ENCODE measurements around the gene EXD1. TPM values are rescaled to one million over a fixed set of nuclear protein-coding genes. Genes with fewer than 3 reads are reported as not detected.

Gene EXD1
- total RNA-seq, 1 donor from 2014 or later: not detected

DNA sequence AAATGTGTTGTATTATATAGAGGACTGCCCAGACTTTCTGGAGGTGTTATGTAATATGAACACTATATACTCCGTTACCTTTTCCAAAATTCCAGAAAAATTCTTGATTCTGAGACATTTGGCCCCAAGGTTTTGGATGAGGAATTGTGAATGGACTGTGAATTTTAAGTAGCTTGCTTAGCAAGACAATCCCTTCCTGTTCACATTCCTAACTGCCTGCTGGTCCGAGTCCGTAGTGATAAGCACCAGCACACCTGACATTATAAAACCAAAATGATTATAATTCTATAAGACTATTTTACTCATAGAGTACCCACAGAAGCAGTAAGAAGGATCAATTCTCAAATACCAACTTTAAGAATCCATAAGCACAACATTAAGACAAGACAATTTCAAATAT lies 11.2 kb downstream of the EXD1 start:
- Mint-ChIP-seq H3K9me3 (no peaks in the 10 kb centered on the region), H3K27ac (no peak overlapping the region), H3K4me3 (no peak overlapping the region), H3K4me1 (no peaks in the 10 kb centered on the region), H3K36me3 (no peaks in the 10 kb centered on the region), H3K27me3 (ENCODE audit: low read depth) (peaks cover 29% of the 10 kb centered on the region)
- no peak for DNase-seq (ENCODE audit: low spot score in 2 of 2, unreplicated experiment in 2 of 2)
- TF ChIP-seq, protein P1, sequence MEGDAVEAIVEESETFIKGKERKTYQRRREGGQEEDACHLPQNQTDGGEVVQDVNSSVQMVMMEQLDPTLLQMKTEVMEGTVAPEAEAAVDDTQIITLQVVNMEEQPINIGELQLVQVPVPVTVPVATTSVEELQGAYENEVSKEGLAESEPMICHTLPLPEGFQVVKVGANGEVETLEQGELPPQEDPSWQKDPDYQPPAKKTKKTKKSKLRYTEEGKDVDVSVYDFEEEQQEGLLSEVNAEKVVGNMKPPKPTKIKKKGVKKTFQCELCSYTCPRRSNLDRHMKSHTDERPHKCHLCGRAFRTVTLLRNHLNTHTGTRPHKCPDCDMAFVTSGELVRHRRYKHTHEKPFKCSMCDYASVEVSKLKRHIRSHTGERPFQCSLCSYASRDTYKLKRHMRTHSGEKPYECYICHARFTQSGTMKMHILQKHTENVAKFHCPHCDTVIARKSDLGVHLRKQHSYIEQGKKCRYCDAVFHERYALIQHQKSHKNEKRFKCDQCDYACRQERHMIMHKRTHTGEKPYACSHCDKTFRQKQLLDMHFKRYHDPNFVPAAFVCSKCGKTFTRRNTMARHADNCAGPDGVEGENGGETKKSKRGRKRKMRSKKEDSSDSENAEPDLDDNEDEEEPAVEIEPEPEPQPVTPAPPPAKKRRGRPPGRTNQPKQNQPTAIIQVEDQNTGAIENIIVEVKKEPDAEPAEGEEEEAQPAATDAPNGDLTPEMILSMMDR (IDR thresholded peaks at IDR 0.05; ENCODE audit: unreplicated experiment): no peak

DNA sequence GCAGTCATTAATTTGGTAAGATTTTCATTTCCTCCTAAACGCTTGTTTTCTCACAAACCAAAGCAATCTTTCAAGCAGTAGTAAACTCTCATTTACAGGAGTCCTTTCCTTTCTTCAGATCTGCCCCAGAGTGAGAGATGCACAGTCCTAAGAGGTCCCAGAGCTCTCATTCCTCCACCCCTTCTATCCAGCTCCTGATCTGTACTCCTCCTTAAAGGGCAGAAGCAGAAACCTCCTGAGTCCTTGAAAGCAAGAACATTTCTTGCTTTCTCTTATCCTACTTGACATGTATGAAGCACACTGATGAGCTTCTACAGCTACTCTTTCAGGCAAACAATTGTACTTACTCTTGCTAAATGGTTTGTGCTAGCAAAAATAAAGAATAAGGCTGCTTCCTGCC lies 11.7 kb downstream of the EXD1 start:
- Mint-ChIP-seq H3K4me1 (no peaks in the 10 kb centered on the region), H3K36me3 (no peaks in the 10 kb centered on the region), H3K4me3 (no peak overlapping the region), H3K27me3 (ENCODE audit: low read depth) (peaks cover 29% of the 10 kb centered on the region), H3K27ac (no peak overlapping the region), H3K9me3 (no peaks in the 10 kb centered on the region)
- TF ChIP-seq, protein P1 (IDR thresholded peaks at IDR 0.05; ENCODE audit: unreplicated experiment): no peak
- no peak for DNase-seq (ENCODE audit: low spot score in 2 of 2, unreplicated experiment in 2 of 2)

DNA sequence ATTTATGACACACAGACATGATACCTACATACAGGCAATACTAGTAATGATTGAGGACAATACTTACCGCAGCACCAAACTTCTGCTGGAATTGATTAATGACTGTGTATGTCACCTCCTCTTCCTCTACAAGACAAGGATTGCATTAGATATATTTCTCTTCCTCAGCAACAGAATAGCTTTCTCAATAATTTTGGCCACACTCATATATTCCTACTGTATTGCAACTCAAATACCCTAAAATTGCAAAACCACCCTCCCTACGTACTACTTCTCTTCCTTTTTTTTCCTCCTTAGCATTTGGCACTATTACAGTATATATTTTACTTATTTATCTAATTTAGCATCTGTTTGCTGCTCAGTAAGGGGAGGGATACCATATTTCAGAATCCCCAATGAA lies 14.8 kb downstream of the EXD1 start:
- H3K4me3 Mint-ChIP-seq: no peak overlapping the region
- no peaks in the 10 kb centered on the region for H3K9me3 Mint-ChIP-seq
- DNase-seq (ENCODE audit: low spot score in 2 of 2, unreplicated experiment in 2 of 2): no peak
- no peaks in the 10 kb centered on the region for H3K4me1 Mint-ChIP-seq
- no peaks in the 10 kb centered on the region for H3K36me3 Mint-ChIP-seq
- H3K27me3 Mint-ChIP-seq (ENCODE audit: low read depth): peaks cover 30% of the 10 kb centered on the region
- no peak overlapping the region for H3K27ac Mint-ChIP-seq
- TF ChIP-seq, protein P1 (IDR thresholded peaks at IDR 0.05; ENCODE audit: unreplicated experiment): no peak

DNA sequence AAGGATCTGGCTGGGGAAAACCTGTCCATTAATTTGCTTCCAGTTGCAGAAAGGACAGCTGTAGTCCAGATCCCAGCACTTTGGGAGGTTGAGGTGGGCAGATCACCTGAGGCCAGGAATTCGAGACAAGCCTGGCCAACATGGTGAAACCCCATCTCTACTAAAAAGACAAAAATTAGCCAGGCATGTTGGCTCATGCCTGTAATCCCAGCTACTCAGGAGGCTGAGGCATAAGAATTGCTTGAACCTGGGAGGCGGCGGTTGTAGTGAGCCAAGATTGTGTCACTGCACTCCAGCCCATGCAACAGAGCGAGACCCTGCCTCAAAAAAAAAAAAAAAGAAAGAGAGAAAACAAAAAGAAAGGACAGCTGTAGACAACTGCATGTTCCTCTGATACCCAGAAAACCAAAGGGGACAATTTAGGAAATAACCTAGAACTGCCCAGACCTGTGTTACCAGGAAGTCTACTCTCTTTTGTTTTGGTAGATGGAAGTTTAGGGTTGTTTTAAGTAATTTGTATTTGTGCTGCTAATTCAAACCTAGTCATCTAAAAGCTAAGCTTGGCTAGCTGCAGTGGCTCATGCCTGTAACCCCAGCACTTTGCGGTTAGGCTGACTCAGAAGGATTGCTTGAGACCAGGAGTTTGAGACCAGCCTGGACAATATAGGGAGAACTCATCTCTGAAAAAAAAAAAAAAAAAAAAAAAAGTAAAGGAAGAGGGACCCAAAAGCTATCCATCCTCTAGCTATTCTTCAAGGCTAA lies 22.7 kb downstream of the EXD1 start:
- Mint-ChIP-seq H3K27ac (peak overlapping the region; percentile 64), H3K27me3 (ENCODE audit: low read depth) (peaks cover 4% of the 10 kb centered on the region), H3K4me3 (no peak overlapping the region), H3K4me1 (peaks cover 2% of the 10 kb centered on the region), H3K9me3 (no peaks in the 10 kb centered on the region), H3K36me3 (no peaks in the 10 kb centered on the region)
- no peak for DNase-seq (ENCODE audit: low spot score in 2 of 2, unreplicated experiment in 2 of 2)
- TF ChIP-seq, protein P1 (IDR thresholded peaks at IDR 0.05; ENCODE audit: unreplicated experiment): no peak

DNA sequence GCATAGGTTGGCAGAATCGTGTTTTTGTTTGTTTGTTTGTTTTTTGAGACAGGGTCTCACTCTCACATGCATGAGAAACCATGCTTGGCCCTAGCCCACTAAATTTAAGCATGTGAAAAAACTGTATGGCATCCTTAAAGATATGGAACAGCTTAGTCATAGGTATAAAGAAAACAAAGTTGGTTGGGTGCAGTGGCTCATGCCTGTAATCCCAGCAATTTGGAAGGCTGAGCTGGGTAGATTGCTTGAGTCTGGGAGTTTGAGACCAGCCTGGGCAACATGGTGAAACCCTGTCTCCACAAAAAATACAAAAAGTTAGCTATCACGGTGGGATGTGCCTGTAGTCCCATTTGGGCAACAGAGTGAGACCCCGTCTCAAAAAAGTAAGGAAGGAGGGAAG lies 25.2 kb downstream of the EXD1 start:
- TF ChIP-seq, protein P1 (IDR thresholded peaks at IDR 0.05; ENCODE audit: unreplicated experiment): no peak
- Mint-ChIP-seq H3K36me3 (no peaks in the 10 kb centered on the region), H3K27me3 (ENCODE audit: low read depth) (no peaks in the 10 kb centered on the region)

More for the DNA sequence above, 25.2 kb downstream of the EXD1 start:
- no peak for DNase-seq (ENCODE audit: low spot score in 2 of 2, unreplicated experiment in 2 of 2)
- H3K9me3 Mint-ChIP-seq: no peaks in the 10 kb centered on the region
- peaks cover 2% of the 10 kb centered on the region for H3K4me1 Mint-ChIP-seq
- no peak overlapping the region for H3K27ac Mint-ChIP-seq
- H3K4me3 Mint-ChIP-seq: no peak overlapping the region

Data from mesothelial cell of epicardium (in vitro differentiated cells).